ENCODE measurements around the gene CDC42EP3.

The CDC42EP3 gene

GRCh38 chr2:37614061-37614738 is 57.2 kb downstream of the CDC42EP3 start:
- no peak for DNase-seq

- DNase-seq: no peak
Measured at GRCh38 chr2:37612382-37612781, 59.1 kb downstream of the CDC42EP3 start.

GRCh38 chr2:37610638-37611289 is 60.7 kb downstream of the CDC42EP3 start:
- DNase-seq: no peak

GRCh38 chr2:37609782-37610181 is 61.7 kb downstream of the CDC42EP3 start:
- no peak for DNase-seq

- DNase-seq: no peak
Measured at GRCh38 chr2:37604716-37605115, 66.7 kb downstream of the CDC42EP3 start.

GRCh38 chr2:37602702-37603101 is 68.7 kb downstream of the CDC42EP3 start:
- DNase-seq: no peak

GRCh38 chr2:37602040-37602439 is 69.4 kb downstream of the CDC42EP3 start:
- DNase-seq: no peak

- DNase-seq: no peak
Measured at GRCh38 chr2:37601569-37601968, 69.9 kb downstream of the CDC42EP3 start.

GRCh38 chr2:37600735-37601134 is 70.7 kb downstream of the CDC42EP3 start:
- no peak for DNase-seq

GRCh38 chr2:37599688-37600525 is 71.5 kb downstream of the CDC42EP3 start:
- DNase-seq: no peak

- no peak for DNase-seq
Measured at GRCh38 chr2:37593694-37594093, 77.7 kb downstream of the CDC42EP3 start.

GRCh38 chr2:37593024-37593423 is 78.4 kb downstream of the CDC42EP3 start:
- no peak for DNase-seq
